ENCODE measurements around the gene RBM3.
"Not testable (repeated sequence)": the region's sequence is repeated elsewhere in the genome, so short reads cannot be mapped to it uniquely, and the experiment has no call there.

Gene RBM3

GRCh38 chrX:48574270-48575266 lies at the start of gene RBM3:
RBM3 (plus strand) TSS chrX:48574484; CDS start chrX:48575181, 697 bp downstream.
- DNase-seq = peak; percentile 95

DNA sequence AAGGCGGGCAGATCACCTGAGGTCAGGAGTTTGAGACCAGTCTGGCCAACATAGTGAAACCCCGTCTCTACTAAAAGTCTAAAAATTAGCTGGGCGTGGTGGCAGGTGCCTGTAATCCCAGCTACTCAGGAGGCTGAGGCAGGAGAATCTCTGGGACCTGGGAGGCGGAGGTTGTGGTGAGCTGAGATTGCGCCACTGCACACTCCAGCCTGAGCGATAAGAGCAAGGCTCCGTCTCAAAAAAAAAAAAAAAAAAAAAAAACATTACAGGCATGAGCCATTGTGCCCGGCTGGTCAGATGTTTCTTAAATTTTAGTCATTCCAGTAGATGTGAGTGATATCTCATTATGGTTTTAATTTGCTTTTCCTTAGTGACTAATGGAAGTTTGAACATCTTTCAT lies 48.4 kb upstream of the RBM3 start:
- DNase-seq = not testable (repeated sequence)

GRCh38 chrX:48530736-48531135 lies 43.5 kb upstream of the RBM3 start:
- DNase-seq = no peak

GRCh38 chrX:48531358-48531959 lies 42.8 kb upstream of the RBM3 start:
- no peak for DNase-seq

GRCh38 chrX:48532161-48532560 lies 42.1 kb upstream of the RBM3 start:
- no peak for DNase-seq

DNA sequence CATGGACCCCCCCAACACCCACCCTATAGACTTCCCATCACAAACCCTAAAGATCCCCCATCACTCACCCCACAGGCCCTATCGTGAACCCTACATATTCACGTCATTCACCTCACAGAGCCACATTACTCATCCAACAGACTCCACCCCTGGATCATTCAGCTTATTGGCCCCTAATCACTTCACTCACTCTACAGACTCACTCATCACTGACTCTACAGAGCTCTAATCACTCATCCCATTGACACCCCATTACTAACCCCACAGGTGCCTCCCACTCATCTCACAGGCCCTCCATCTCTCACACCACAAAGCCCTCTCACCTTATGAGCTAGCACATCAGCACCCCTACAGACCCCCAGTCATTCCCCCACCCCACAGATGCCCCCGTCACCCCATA lies 41.1 kb upstream of the RBM3 start:
- DNase-seq = no peak

DNA sequence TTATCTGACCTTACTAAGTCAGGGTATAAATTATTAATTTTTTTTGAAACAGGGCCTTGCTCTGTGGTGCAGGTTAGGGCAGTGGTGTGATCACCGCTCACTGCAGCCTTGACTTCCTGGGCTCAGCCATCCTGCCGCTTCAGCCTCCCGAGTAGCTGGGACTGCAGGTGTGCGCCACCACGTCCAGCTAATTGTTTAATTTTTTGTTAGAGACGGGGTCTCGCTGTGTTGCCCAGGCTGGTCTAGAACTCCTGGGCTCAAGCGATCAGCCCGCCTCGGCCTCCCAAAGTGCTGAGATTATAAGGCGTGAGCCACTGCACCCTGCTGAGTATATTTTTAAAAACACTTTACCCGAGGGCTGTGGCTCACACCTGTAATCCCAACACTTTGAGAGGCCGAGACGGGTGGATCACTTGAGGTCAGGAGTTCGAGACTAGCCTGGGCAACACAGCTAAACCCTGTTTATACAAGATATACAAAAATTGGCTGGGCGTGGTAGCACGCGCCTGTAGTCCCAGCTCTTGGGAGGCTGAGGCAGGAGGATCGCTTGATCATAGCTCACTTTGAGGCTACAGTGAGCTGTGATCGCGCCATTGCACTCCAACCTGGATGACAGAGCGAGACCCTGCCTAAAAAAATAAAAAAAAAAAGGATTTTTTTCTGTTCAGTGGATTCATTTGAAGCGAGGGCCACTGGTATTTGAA lies 35.5 kb upstream of the RBM3 start:
- no peak for DNase-seq

GRCh38 chrX:48539345-48540027 lies 34.8 kb upstream of the RBM3 start, which contains the start of gene TBC1D25:
TBC1D25 (plus strand) TSS chrX:48539714; CDS start chrX:48539798, 84 bp downstream.
- DNase-seq = peak; percentile 99

- DNase-seq = peak; percentile 87
Measured at GRCh38 chrX:48540028-48540375, 34.3 kb upstream of the RBM3 start.

DNA sequence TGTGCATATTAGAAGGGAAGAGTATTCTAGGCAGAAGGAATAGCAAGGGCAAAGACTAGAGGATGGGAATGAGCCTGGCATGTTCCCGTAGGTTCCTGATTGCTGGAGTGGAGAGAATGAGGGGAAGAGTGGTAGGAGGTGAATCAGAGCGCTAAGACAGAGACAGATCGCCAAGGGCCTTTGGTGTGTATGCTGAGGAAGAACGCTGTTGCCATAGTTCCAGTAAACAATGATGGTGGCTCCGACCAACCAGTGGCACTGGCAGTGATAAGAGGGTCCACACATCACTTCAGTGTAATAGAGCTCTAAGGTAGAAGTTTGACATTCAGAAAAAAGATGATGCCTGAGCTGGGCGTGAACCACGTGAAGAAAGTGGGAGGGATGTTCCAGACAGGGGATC lies 33.8 kb upstream of the RBM3 start:
- no peak for DNase-seq

DNA sequence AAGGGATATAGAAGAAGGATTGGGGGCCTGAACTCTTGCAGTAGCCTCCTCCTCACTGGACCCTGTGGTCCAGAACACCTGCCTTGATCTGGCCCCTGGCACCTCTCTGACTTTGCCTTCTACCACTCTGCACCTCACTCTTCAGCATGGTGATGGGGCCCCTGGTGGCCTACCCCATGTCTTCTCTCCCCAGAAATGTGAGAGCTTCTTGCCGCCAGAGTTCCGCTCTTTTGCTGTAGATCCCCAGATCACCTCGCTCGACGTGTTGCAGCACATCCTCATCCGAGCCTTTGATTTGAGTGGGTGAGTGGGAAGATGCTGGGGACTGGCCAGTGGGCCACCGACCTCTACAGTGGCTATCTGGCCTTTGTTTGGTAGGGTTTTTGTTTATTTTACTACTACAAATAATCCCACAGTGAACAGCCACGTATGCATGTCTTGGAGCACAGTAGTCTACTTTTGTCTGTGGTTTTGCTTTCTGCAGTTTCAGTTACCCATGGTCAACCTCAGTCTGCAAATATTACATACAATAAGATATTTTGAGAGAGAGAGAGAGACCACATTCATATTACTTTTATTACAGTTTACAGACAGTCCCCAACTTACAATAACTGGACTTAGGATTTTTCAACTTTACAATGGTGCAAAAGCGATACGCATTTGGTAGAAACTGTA lies 33.0 kb upstream of the RBM3 start:
- DNase-seq = no peak

GRCh38 chrX:48548871-48549270 lies 25.4 kb upstream of the RBM3 start:
- no peak for DNase-seq

- DNase-seq = not testable (repeated sequence)
Measured at GRCh38 chrX:48555731-48556325, 18.5 kb upstream of the RBM3 start.

DNA sequence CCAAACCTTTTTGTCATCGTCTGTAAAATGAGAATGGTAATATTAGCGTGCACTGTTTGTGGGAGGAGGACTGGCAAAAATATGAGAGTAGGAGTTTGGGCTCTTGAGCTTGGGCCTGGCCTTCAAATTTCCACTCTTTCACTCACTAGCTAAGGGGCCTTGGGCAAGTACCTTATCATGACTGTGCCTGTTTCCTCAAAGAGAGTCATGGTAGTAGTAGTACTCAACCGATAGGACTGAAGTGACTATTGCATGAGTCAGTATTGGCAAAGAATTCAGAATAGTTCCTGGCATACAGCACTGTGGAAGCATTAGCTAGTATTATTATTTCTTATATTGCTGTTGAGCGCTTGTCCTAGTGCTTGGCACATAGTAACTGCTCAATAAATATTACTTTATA lies 16.0 kb upstream of the RBM3 start:
- DNase-seq = no peak

DNA sequence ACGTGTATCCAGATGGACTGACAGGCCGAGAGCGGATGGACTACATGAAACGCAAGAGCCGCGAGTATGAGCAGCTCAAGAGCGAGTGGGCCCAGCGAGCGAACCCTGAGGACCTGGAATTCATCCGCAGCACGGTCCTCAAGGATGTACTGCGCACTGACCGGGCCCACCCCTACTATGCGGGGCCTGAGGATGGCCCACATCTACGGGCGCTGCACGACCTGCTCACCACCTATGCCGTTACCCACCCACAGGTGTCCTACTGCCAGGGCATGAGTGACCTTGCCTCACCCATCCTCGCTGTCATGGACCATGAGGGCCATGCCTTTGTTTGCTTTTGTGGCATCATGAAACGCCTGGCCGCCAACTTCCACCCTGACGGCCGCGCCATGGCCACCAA lies 14.6 kb upstream of the RBM3 start:
- no peak for DNase-seq

- DNase-seq = no peak
Measured at GRCh38 chrX:48560056-48560455, 14.2 kb upstream of the RBM3 start.

DNA sequence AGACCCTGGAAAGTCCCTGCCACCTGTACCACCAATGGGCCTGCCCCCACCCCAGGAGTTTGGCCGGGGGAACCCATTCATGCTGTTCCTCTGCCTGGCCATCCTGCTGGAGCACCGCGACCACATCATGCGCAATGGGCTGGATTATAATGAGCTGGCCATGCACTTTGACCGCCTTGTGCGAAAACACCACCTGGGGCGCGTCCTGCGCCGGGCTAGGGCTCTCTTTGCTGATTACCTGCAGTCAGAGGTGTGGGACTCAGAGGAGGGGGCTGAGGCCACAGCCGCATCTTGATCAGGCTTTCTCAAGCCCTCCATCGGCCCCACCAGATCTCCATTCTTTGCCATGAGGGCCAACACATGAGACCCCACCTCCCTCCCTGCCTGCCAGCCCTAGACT lies 13.6 kb upstream of the RBM3 start:
- DNase-seq = no peak

GRCh38 chrX:48569958-48570357 lies 4.3 kb upstream of the RBM3 start:
- DNase-seq = no peak

DNA sequence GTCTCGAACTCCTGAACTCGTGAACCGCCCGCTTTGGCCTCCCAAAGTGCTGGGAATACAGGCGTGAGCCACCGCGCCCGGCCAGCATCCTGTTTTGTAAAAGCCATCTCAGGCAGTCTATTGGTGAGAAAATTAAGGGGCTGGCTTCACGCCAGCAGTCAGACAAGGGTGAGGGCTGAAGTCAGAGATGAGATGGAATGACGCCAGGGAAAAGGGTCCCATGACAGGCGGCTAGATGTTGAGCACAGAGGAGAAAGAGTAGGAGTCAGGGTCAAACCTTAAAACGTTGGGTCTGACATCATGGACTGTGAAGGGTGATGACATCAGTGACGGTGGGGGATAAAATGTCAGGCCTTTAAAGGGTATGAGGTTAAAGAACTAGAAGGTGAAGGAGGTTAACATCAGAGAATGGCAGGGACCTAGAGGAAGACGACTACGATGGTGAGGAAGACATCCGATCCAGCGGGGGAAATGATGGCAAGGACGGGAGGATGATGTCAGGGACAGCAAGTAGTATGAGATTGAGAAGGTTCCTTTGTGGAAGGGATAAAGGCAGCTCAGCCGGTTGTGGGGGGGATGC lies 504 bp upstream of the RBM3 start:
- peak; percentile 81 for DNase-seq

- DNase-seq = no peak
Measured at GRCh38 chrX:48575642-48576041, 1.4 kb downstream of the RBM3 start.

GRCh38 chrX:48576108-48576507 lies 1.8 kb downstream of the RBM3 start:
- no peak for DNase-seq
